WTC11 (cell line): ENCODE data around the gene AUH. TPM values are rescaled to one million over a fixed set of nuclear protein-coding genes. Genes with fewer than 3 reads are reported as not detected.

Experiments used
- ATAC-seq: fragments of 200-7000 bp; cut with Tn5 transposase; 2 replicates; pipeline ENCODE4 v1.10.0; 2021; ENCODE audit warnings: mild to moderate bottlenecking, moderate library complexity
- CTCF ChIA-PET: fragments of 300-600 bp; sonication (Branson Sonifier 250); formaldehyde crosslinking; loops from one replicate; lab custom pipeline; 2021; ENCODE audit warnings: antibody characterized with exemption; lab: Charles Lee
- POLR2A ChIA-PET: fragments of 350-600 bp; sonication (Branson Sonifier 250); formaldehyde crosslinking; loops from one replicate; lab custom pipeline; 2021; ENCODE audit warnings: antibody characterized with exemption; lab: Charles Lee
- DNase-seq: peaks from one replicate; pipeline ENCODE4 v3.0.0; 2021; ENCODE audit warnings: low spot score
- H3K27ac Mint-ChIP-seq: 2 replicates; pipeline ENCODE4 v1.8.0; 2021; ENCODE audit warnings: mixed read lengths
- H3K27me3 Mint-ChIP-seq: 2 replicates; pipeline ENCODE4 v1.8.0; 2021; ENCODE audit warnings: low read depth, mild to moderate bottlenecking, moderate library complexity, mixed read lengths
- H3K36me3 Mint-ChIP-seq: 2 replicates; pipeline ENCODE4 v1.8.0; 2021; ENCODE audit warnings: mixed read lengths
- H3K4me1 Mint-ChIP-seq: 2 replicates; pipeline ENCODE4 v1.8.0; 2022; ENCODE audit warnings: mixed read lengths
- H3K4me3 Mint-ChIP-seq: 2 replicates; pipeline ENCODE4 v1.8.0; 2021; ENCODE audit warnings: mild to moderate bottlenecking, moderate library complexity, mixed read lengths
- H3K9me3 Mint-ChIP-seq: 2 replicates; pipeline ENCODE4 v1.8.0; 2021; ENCODE audit warnings: mixed read lengths
- AFF4 ChIP-seq: sonication (generic); formaldehyde crosslinking; IDR thresholded peaks from 2 replicates; pipeline ENCODE4 v1.8.1; 2023; ENCODE audit warnings: mild to moderate bottlenecking, missing genetic modification reagents, borderline replicate concordance
- ATF2 ChIP-seq: sonication (generic); formaldehyde crosslinking; IDR thresholded peaks from 2 replicates; pipeline ENCODE4 v1.8.1; 2022; ENCODE audit warnings: low read depth, missing genetic modification reagents, borderline replicate concordance
- ERG ChIP-seq: fragments of 250-450 bp; sonication (Bioruptor Pico); IDR thresholded peaks from 2 replicates; pipeline ENCODE4 v1.8.0; 2021; ENCODE audit warnings: mild to moderate bottlenecking
- FOXJ3 ChIP-seq: sonication (generic); formaldehyde crosslinking; IDR thresholded peaks from 2 replicates; pipeline ENCODE4 v1.9.0; 2021; ENCODE audit warnings: missing genetic modification reagents, mild to moderate bottlenecking, borderline replicate concordance
- FOXP1 ChIP-seq: sonication (generic); formaldehyde crosslinking; IDR thresholded peaks from 2 replicates; pipeline ENCODE4 v1.8.0; 2022; ENCODE audit warnings: missing genetic modification reagents, mild to moderate bottlenecking, moderate library complexity, borderline replicate concordance
- KAT7 ChIP-seq: sonication (generic); formaldehyde crosslinking; IDR thresholded peaks from 2 replicates; pipeline ENCODE4 v1.8.1; 2023; ENCODE audit warnings: missing genetic modification reagents, mild to moderate bottlenecking, borderline replicate concordance
- MAX ChIP-seq: sonication (generic); formaldehyde crosslinking; IDR thresholded peaks from 2 replicates; pipeline ENCODE4 v1.8.0; 2022; ENCODE audit warnings: mild to moderate bottlenecking, missing genetic modification reagents
- NFYB ChIP-seq: sonication (generic); formaldehyde crosslinking; conservative IDR thresholded peaks from 2 replicates; pipeline ENCODE4 v1.8.0; 2022; ENCODE audit warnings: low read depth, missing genetic modification reagents
- SMAD3 ChIP-seq: sonication (generic); formaldehyde crosslinking; IDR thresholded peaks from 2 replicates; pipeline ENCODE4 v1.8.0; 2022; ENCODE audit warnings: missing genetic modification reagents, mild to moderate bottlenecking, borderline replicate concordance
- TCF7 ChIP-seq: sonication (generic); formaldehyde crosslinking; IDR thresholded peaks from 2 replicates; pipeline ENCODE4 v1.8.0; 2022; ENCODE audit warnings: mild to moderate bottlenecking, low read depth, missing genetic modification reagents, moderate library complexity
- USF1 ChIP-seq: sonication (generic); formaldehyde crosslinking; IDR thresholded peaks from 2 replicates; pipeline ENCODE4 v1.8.0; 2022; ENCODE audit warnings: mild to moderate bottlenecking, missing genetic modification reagents
- USF2 ChIP-seq: sonication (generic); formaldehyde crosslinking; IDR thresholded peaks from 2 replicates; pipeline ENCODE4 v1.8.1; 2023; ENCODE audit warnings: mild to moderate bottlenecking, missing genetic modification reagents, moderate library complexity
- ZMAT4 ChIP-seq: fragments of 250-450 bp; sonication (Bioruptor Pico); IDR thresholded peaks from 2 replicates; pipeline ENCODE4 v1.9.0; 2021; ENCODE audit warnings: mild to moderate bottlenecking
- ZNF232 ChIP-seq: sonication (generic); formaldehyde crosslinking; IDR thresholded peaks from 2 replicates; pipeline ENCODE4 v1.8.0; 2022; ENCODE audit warnings: mild to moderate bottlenecking, missing genetic modification reagents
- ZNF512 ChIP-seq: sonication (generic); formaldehyde crosslinking; IDR thresholded peaks from 2 replicates; pipeline ENCODE4 v1.8.1; 2022; ENCODE audit warnings: missing genetic modification reagents, borderline replicate concordance
- total RNA-seq: library from RNA; stranded (reverse); gene quantifications from 3 replicates; pipeline ENCODE4 v1.2.3, GENCODE V29; 2021

Gene AUH
- total RNA-seq, 1 experiment from 2014 or later = 30.4 TPM

- TF ChIP-seq ZMAT4 (no peak), USF2 (CRISPR knock-in tag) (no peak), USF1 (CRISPR knock-in tag) (no peak), FOXP1 (CRISPR knock-in tag) (peak; percentile 80; the same call in 1 of the 2 replicates), ERG (no peak), FOXJ3 (CRISPR knock-in tag) (no peak), ZNF232 (CRISPR knock-in tag) (0 out of 2 replicates have a peak, but pooled peaks have one; percentile 55), KAT7 (peak; percentile 62; the same call in 1 of the 2 replicates), TCF7 (CRISPR knock-in tag) (0 out of 2 replicates have a peak, but pooled peaks have one; percentile 34), SMAD3 (CRISPR knock-in tag) (no peak)
Observed at GRCh38 chr9:91361291-91362050, at the start of gene AUH (continued).

GRCh38 chr9:91411096-91411771 lies 49.5 kb upstream of the AUH start:
- Mint-ChIP-seq H3K9me3 (no peaks in the 10 kb centered on the region), H3K27me3 (no peaks in the 10 kb centered on the region), H3K27ac (no peak overlapping the region), H3K4me3 (no peak overlapping the region)
- POLR2A ChIA-PET = no interaction called here
- ATAC-seq (no peak), DNase-seq (no peak)
- TF ChIP-seq MAX (CRISPR knock-in tag) (no peak), ZNF512 (no peak)
- TF ChIP-seq, all 79 proteins: peak for 0
- peaks cover 28% of the 10 kb centered on the region for H3K36me3 Mint-ChIP-seq
- no peaks in the 10 kb centered on the region for H3K4me1 Mint-ChIP-seq
- CTCF ChIA-PET = no interaction called here

GRCh38 chr9:91410161-91410560 lies 48.4 kb upstream of the AUH start:
- Mint-ChIP-seq H3K27me3 (no peaks in the 10 kb centered on the region), H3K36me3 (peaks cover 28% of the 10 kb centered on the region), H3K9me3 (no peaks in the 10 kb centered on the region), H3K4me3 (no peak overlapping the region), H3K4me1 (no peaks in the 10 kb centered on the region; the same call in 1 of the 2 replicates), H3K27ac (no peak overlapping the region)
- TF ChIP-seq ATF2 (CRISPR knock-in tag) = no peak
- no peak for TF ChIP-seq NFYB (CRISPR knock-in tag)
- no peak for TF ChIP-seq AFF4 (CRISPR knock-in tag)
- ATAC-seq = no peak
- POLR2A ChIA-PET = no interaction called here
- CTCF ChIA-PET = interaction anchor here (0.7 to 1.0 kb wide), 2 partner anchors 16 to 495 kb away, joined by 3 to 5 read pairs; no protein-coding TSS in a partner anchor
- DNase-seq = no peak
